ENCODE measurements around the gene CUBN.
"Not testable (repeated sequence)": the region's sequence is repeated elsewhere in the genome, so short reads cannot be mapped to it uniquely, and the experiment has no call there.

The CUBN gene

GRCh38 chr10:17125206-17125893 is 4.3 kb downstream of the CUBN start:
- H3K27me3 ChIP-seq (replicated peaks; ENCODE audit: control insufficient read depth, insufficient read depth, low read length, poor library complexity, severe bottlenecking): no peaks in the 10 kb centered on the region
- no peaks in the 10 kb centered on the region for H3K9me3 ChIP-seq (ENCODE audit: control insufficient read depth, low read length)
- no peak overlapping the region for H3K4me3 ChIP-seq (ENCODE audit: insufficient read depth, low read depth, low read length, poor library complexity, severe bottlenecking)
- no peaks in the 10 kb centered on the region for H3K36me3 ChIP-seq (ENCODE audit: control insufficient read depth, insufficient read depth, low read length)
- H3K4me1 ChIP-seq (ENCODE audit: control insufficient read depth, insufficient read depth, low read length, poor library complexity, severe bottlenecking): no peaks in the 10 kb centered on the region
- no peak for DNase-seq
- H3K27ac ChIP-seq (ENCODE audit: insufficient read depth, low read length, poor library complexity, severe bottlenecking): no peak overlapping the region

DNA sequence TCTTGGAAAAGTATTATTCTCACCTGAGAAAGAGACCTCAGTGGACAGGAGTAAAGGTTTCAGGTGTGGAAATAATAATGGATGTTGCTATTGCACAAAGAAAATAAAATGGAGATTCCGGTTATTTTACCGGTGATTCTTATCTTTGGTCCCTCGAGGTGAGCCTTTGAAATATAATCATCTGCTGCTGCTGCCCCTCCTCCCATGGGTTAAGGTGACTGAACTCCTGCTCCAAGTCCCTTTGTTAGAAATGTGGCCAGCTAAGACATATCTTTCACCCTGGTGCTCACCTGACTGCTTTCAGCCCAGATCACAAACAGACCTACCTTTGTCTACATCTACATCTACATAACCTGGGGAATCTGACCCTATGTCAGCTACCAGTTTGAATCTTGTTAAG is 5.7 kb downstream of the CUBN start:
- DNase-seq: no peak
- Histone ChIP-seq H3K27me3 (replicated peaks; ENCODE audit: control insufficient read depth, insufficient read depth, low read length, poor library complexity, severe bottlenecking) (no peaks in the 10 kb centered on the region), H3K4me1 (ENCODE audit: control insufficient read depth, insufficient read depth, low read length, poor library complexity, severe bottlenecking) (no peaks in the 10 kb centered on the region), H3K36me3 (ENCODE audit: control insufficient read depth, insufficient read depth, low read length) (no peaks in the 10 kb centered on the region), H3K9me3 (ENCODE audit: control insufficient read depth, low read length) (no peaks in the 10 kb centered on the region), H3K4me3 (ENCODE audit: insufficient read depth, low read depth, low read length, poor library complexity, severe bottlenecking) (no peak overlapping the region), H3K27ac (ENCODE audit: insufficient read depth, low read length, poor library complexity, severe bottlenecking) (no peak overlapping the region)

DNA sequence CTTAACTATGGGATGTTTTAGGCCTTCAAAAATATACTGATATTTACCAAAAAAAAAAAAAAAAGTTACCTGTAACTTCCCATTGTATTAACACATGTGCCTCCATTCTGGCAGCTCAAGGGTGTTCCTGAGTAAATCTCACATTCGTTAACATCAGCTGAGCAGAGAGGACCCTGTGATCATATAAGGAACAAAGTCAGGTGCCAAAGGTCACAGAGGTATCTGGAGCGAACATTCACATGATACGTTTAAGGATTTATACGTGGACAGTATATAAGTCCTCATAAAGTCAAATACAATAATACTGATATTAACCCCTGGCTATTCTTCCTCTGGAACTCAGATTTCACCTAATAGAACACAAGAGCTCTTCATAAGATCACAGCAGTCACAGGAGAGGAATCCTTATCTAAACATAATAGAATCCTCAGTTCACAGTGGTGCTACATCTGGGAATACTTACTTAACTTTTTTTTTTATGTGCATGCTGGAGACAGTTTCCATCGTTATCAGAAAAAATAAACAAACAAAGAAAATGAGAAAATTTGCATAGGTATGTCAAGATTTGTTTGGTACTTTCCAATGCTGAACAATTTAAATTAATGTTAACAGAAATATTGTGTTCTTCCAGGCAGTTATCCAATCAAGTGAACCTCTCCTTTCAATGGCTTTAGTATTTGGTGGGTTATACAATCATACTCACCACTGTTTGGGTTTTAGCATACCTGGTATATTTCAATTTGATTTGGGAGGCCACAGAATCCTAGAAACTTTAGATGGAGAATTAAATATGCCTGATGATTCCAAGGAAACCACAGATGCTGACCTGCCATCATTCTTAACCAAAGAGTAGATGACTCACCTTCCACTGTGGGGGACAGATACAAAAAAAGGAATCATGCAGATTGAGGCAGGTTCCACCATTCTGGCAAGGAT is 6.6 kb downstream of the CUBN start:
- Histone ChIP-seq H3K4me1 (ENCODE audit: control insufficient read depth, insufficient read depth, low read length, poor library complexity, severe bottlenecking) (no peaks in the 10 kb centered on the region), H3K9me3 (ENCODE audit: control insufficient read depth, low read length) (no peaks in the 10 kb centered on the region), H3K27ac (ENCODE audit: insufficient read depth, low read length, poor library complexity, severe bottlenecking) (no peak overlapping the region), H3K27me3 (replicated peaks; ENCODE audit: control insufficient read depth, insufficient read depth, low read length, poor library complexity, severe bottlenecking) (no peaks in the 10 kb centered on the region), H3K36me3 (ENCODE audit: control insufficient read depth, insufficient read depth, low read length) (no peaks in the 10 kb centered on the region), H3K4me3 (ENCODE audit: insufficient read depth, low read depth, low read length, poor library complexity, severe bottlenecking) (no peak overlapping the region)
- no peak for DNase-seq

- no peaks in the 10 kb centered on the region for H3K27me3 ChIP-seq (replicated peaks; ENCODE audit: control insufficient read depth, insufficient read depth, low read length, poor library complexity, severe bottlenecking)
- H3K4me3 ChIP-seq (ENCODE audit: insufficient read depth, low read depth, low read length, poor library complexity, severe bottlenecking): no peak overlapping the region
- no peak for DNase-seq
- no peaks in the 10 kb centered on the region for H3K4me1 ChIP-seq (ENCODE audit: control insufficient read depth, insufficient read depth, low read length, poor library complexity, severe bottlenecking)
- H3K27ac ChIP-seq (ENCODE audit: insufficient read depth, low read length, poor library complexity, severe bottlenecking): no peak overlapping the region
- no peaks in the 10 kb centered on the region for H3K36me3 ChIP-seq (ENCODE audit: control insufficient read depth, insufficient read depth, low read length)
- no peaks in the 10 kb centered on the region for H3K9me3 ChIP-seq (ENCODE audit: control insufficient read depth, low read length)
Measured at GRCh38 chr10:17122052-17122451, 7.6 kb downstream of the CUBN start.

- Histone ChIP-seq H3K9me3 (ENCODE audit: control insufficient read depth, low read length) (no peaks in the 10 kb centered on the region), H3K27me3 (replicated peaks; ENCODE audit: control insufficient read depth, insufficient read depth, low read length, poor library complexity, severe bottlenecking) (no peaks in the 10 kb centered on the region), H3K27ac (ENCODE audit: insufficient read depth, low read length, poor library complexity, severe bottlenecking) (no peak overlapping the region), H3K36me3 (ENCODE audit: control insufficient read depth, insufficient read depth, low read length) (no peaks in the 10 kb centered on the region), H3K4me3 (ENCODE audit: insufficient read depth, low read depth, low read length, poor library complexity, severe bottlenecking) (no peak overlapping the region), H3K4me1 (ENCODE audit: control insufficient read depth, insufficient read depth, low read length, poor library complexity, severe bottlenecking) (no peaks in the 10 kb centered on the region)
- DNase-seq: no peak
Measured at GRCh38 chr10:17120694-17121093, 8.9 kb downstream of the CUBN start.

DNA sequence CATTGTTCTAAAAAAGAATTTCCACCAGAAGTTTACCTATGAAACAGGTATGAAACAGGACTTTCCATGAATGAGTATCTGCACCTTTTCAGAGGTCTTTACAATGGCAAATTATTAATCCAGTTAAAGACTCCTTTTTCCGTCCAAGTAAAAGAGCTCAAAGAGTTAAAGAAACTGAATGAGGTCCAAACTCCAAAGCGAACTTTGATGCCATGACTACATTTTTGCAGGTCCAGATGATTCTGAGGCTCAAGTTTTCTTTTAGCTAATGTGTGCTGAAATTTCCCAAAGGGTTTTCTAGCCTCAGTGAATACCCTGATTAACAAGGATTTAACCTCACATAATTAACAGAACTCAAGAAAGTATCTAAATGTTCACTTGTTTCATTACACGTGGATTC is 9.8 kb downstream of the CUBN start:
- Histone ChIP-seq H3K27ac (ENCODE audit: insufficient read depth, low read length, poor library complexity, severe bottlenecking) (no peak overlapping the region), H3K27me3 (replicated peaks; ENCODE audit: control insufficient read depth, insufficient read depth, low read length, poor library complexity, severe bottlenecking) (no peaks in the 10 kb centered on the region), H3K4me3 (ENCODE audit: insufficient read depth, low read depth, low read length, poor library complexity, severe bottlenecking) (no peak overlapping the region), H3K9me3 (ENCODE audit: control insufficient read depth, low read length) (no peaks in the 10 kb centered on the region), H3K4me1 (ENCODE audit: control insufficient read depth, insufficient read depth, low read length, poor library complexity, severe bottlenecking) (no peaks in the 10 kb centered on the region), H3K36me3 (ENCODE audit: control insufficient read depth, insufficient read depth, low read length) (no peaks in the 10 kb centered on the region)
- no peak for DNase-seq

DNA sequence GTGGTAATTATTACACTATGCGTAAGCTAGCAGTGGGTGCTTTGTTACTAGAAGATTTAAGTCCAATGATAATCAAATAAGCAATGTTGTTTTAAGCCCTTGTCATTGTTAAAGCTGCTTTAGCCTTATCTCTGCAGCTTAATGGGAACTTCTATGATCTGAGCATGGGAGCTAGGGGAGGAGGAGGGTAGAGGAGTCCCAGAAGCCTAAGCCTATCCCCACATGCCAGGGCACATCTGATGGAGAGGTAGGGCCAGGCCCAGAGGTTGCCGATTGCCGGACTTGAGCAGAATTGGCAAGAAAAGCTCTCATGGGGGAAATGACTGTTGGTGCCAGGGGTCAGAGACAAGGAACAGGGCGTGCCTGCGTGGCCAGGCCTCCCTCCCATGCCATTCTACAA is 13.4 kb downstream of the CUBN start:
- Histone ChIP-seq H3K27ac (ENCODE audit: insufficient read depth, low read length, poor library complexity, severe bottlenecking) (no peak overlapping the region), H3K27me3 (replicated peaks; ENCODE audit: control insufficient read depth, insufficient read depth, low read length, poor library complexity, severe bottlenecking) (no peaks in the 10 kb centered on the region), H3K36me3 (ENCODE audit: control insufficient read depth, insufficient read depth, low read length) (no peaks in the 10 kb centered on the region), H3K4me3 (ENCODE audit: insufficient read depth, low read depth, low read length, poor library complexity, severe bottlenecking) (no peak overlapping the region), H3K9me3 (ENCODE audit: control insufficient read depth, low read length) (no peaks in the 10 kb centered on the region), H3K4me1 (ENCODE audit: control insufficient read depth, insufficient read depth, low read length, poor library complexity, severe bottlenecking) (no peaks in the 10 kb centered on the region)
- DNase-seq: no peak

GRCh38 chr10:17115683-17116082 is 13.9 kb downstream of the CUBN start:
- Histone ChIP-seq H3K4me1 (ENCODE audit: control insufficient read depth, insufficient read depth, low read length, poor library complexity, severe bottlenecking) (no peaks in the 10 kb centered on the region), H3K4me3 (ENCODE audit: insufficient read depth, low read depth, low read length, poor library complexity, severe bottlenecking) (no peak overlapping the region), H3K36me3 (ENCODE audit: control insufficient read depth, insufficient read depth, low read length) (no peaks in the 10 kb centered on the region), H3K27me3 (replicated peaks; ENCODE audit: control insufficient read depth, insufficient read depth, low read length, poor library complexity, severe bottlenecking) (no peaks in the 10 kb centered on the region), H3K27ac (ENCODE audit: insufficient read depth, low read length, poor library complexity, severe bottlenecking) (no peak overlapping the region), H3K9me3 (ENCODE audit: control insufficient read depth, low read length) (no peaks in the 10 kb centered on the region)
- no peak for DNase-seq

DNA sequence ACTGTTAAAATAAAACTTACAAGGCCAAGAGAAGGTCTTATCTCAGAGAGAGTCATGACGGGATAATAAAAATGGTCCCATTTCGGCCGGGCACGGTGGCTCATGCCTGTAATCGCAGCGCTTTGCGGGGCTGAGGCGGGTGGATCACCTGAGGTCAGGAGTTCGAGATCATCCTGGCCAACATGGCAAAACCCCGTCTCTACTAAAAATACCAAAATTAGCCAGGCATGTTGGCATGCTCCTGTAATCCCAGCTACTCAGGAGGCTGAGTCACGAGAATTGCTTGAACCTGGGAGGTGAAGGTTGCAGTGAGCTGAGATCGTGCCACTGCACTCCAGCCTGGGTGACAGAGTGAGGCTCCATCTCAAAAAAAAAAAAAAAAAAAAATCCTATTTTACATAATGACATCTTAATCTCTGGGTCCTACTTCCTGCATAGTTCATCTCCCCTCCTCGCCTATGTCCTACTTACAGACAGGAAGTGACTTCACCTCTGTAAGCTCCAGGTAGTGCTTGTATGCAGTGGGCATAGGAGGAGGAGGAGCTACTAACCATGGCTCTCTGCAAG is 14.7 kb downstream of the CUBN start:
- not testable (repeated sequence) for H3K4me3 ChIP-seq (ENCODE audit: insufficient read depth, low read depth, low read length, poor library complexity, severe bottlenecking); DNase-seq; H3K27me3 ChIP-seq (replicated peaks; ENCODE audit: control insufficient read depth, insufficient read depth, low read length, poor library complexity, severe bottlenecking); H3K36me3 ChIP-seq (ENCODE audit: control insufficient read depth, insufficient read depth, low read length); H3K9me3 ChIP-seq (ENCODE audit: control insufficient read depth, low read length); H3K4me1 ChIP-seq (ENCODE audit: control insufficient read depth, insufficient read depth, low read length, poor library complexity, severe bottlenecking); H3K27ac ChIP-seq (ENCODE audit: insufficient read depth, low read length, poor library complexity, severe bottlenecking)

All from effector memory CD4-positive, alpha-beta T cell (primary cell).